ENCODE data around the gene AGBL2.
"Not testable (repeated sequence)": the region's sequence is repeated elsewhere in the genome, so short reads cannot be mapped to it uniquely, and the experiment has no call there.

AGBL2 gene

DNA sequence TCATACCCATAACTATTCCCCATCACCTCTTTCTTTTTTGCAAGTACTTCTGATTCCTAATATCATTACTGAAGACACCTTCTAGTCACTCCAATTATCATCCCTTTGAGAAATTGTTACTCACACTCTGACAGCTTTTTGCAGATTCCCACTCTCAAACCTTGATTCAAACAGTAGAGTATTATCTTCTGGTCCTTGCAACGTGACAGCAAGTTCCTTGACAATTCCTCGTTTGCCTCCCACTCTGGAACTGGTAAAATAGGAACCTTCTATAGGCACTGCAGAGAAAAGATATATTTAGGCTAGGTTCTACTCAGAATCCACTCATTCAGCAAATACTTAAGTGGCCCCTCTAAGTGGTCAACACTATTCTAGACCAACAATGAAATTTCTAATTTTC lies 23.2 kb downstream of the AGBL2 start:
- H3K4me3 ChIP-seq (ENCODE audit: low read depth, low read length): no peak overlapping the region
- DNase-seq (ENCODE audit: low read depth): no peak

DNA sequence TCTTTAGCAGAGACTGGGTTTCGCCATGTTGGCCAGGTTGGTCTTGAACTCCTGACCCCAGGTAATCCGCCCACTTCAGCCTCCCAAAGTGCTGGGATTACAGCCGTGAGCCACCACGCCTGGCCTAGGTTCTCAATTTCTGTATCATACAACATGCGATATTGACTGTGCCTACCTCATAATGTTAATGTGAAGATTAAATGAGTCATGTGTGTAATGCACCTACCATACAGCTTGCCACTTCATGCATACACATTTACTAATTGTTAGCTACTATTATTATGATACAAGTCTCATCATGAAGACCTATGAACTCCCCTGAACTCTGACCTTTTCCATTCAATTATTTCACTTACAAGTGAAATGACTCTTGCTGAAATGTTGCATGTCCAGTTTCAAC lies 25.7 kb downstream of the AGBL2 start:
- no peak overlapping the region for H3K4me3 ChIP-seq (ENCODE audit: low read depth, low read length)
- no peak for DNase-seq (ENCODE audit: low read depth)

DNA sequence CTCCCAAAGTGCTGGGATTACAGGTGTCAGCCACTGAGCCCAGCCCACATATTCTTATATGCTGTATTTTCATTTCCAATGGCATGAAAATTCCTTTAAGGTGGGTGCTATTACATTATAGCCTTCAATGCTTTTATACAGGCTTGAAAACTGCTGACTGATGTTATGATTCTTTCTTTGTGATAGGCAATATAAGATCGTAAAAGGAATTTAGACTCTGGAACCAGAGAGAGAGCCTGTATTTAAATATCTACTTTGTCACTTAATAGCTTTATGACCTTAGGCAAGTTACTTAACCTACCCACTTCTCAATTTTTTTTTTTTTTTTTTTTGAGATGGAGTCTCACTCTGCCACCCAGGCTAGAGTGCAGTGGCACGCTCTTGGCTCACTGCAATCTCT lies 26.2 kb downstream of the AGBL2 start:
- DNase-seq (ENCODE audit: low read depth): no peak
- H3K4me3 ChIP-seq (ENCODE audit: low read depth, low read length): no peak overlapping the region

- no peak overlapping the region for H3K4me3 ChIP-seq (ENCODE audit: low read depth, low read length)
- no peak for DNase-seq (ENCODE audit: low read depth)
These were observed 27.1 kb downstream of the AGBL2 start for GRCh38 chr11:47688111-47688510.

GRCh38 chr11:47686704-47687103 lies 28.5 kb downstream of the AGBL2 start:
- H3K4me3 ChIP-seq (ENCODE audit: low read depth, low read length); DNase-seq (ENCODE audit: low read depth): not testable (repeated sequence)

DNA sequence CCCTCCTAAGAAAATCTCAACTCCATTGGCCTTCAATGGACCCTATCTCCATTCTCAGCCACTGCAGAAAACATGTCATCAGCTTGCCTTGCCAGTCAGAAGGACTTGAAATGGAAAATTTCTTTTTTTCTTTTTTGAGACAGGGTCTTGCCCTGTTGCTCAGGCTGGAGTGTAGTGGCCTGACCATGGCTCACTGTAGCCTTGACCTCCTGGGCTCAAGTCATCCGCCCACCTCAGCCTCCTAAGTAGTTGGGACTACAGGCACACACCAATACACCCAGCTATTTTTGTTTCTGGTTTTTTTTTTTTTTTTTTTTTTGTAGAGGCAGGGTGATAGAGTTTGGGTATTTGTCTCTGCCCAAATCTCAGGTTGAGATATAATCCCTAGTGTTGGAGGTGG lies 29.0 kb downstream of the AGBL2 start:
- H3K4me3 ChIP-seq (ENCODE audit: low read depth, low read length): no peak overlapping the region
- no peak for DNase-seq (ENCODE audit: low read depth)

DNA sequence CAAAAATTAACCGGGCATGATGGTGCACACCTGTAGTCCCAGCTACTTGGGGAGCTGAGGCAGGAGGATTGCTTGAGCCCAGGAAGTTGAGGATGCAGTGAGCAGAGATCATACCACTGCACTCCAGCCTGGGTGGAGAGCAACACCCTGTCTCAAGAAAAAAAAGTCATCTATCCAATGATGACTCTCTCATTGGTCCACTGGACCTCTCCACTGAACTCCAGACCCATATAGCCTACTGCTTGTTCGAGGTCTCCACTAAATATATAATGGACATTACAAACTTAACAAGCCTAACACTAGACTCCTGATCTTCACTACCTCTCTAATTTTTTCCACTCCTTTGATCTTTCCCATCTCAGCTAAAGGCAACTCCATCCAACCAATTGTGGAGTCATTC lies 39.3 kb downstream of the AGBL2 start:
- DNase-seq (ENCODE audit: low read depth): no peak
- no peak overlapping the region for H3K4me3 ChIP-seq (ENCODE audit: low read depth, low read length)

DNA sequence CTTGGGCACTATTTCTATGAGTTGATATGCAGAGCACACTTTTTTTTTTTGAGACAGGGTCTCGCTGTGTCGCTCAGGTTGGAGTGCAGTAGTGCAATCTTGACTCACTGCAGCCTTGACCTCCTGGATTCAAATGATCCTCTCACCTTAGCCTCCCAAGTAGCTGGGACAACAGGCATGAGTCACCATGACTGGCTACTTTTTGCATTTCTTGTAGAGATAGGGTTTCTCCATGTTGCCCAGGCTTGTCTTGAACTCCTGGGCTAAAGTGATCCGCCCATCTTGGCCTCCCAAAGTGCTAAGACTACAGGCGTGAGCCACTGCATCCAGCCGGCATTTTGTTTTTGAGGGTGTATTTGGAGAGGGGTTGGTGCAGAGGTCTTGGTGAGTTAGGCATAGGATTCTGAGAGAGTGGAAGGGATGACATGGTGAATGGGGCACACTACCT lies 42.9 kb downstream of the AGBL2 start:
- H3K4me3 ChIP-seq (ENCODE audit: low read depth, low read length): no peak overlapping the region
- DNase-seq (ENCODE audit: low read depth): no peak

DNA sequence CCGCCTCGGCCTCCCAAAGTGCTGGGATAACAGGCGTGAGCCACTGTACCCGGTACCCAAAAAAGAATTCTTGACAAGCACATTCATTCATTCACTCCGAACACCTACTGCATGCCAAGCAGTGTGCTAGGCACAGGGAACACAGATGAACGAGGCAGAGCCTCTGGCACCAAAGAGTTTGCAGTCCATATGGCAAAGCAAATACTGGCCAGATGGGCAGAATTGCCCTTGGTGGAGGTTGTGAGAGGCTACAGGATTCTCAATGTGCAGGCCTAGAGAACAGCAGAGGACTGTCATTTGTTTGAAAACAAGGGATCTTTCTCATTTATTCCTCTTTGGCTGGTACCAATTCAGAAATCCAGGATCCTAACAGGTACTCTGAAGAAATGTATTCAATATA lies 45.3 kb downstream of the AGBL2 start:
- DNase-seq (ENCODE audit: low read depth): no peak
- no peak overlapping the region for H3K4me3 ChIP-seq (ENCODE audit: low read depth, low read length)

- no peak overlapping the region for H3K4me3 ChIP-seq (ENCODE audit: low read depth, low read length)
- DNase-seq (ENCODE audit: low read depth): no peak
These were observed 46.5 kb downstream of the AGBL2 start for GRCh38 chr11:47668665-47669064.

GRCh38 chr11:47667555-47667954 lies 47.6 kb downstream of the AGBL2 start:
- no peak for DNase-seq (ENCODE audit: low read depth)

DNA sequence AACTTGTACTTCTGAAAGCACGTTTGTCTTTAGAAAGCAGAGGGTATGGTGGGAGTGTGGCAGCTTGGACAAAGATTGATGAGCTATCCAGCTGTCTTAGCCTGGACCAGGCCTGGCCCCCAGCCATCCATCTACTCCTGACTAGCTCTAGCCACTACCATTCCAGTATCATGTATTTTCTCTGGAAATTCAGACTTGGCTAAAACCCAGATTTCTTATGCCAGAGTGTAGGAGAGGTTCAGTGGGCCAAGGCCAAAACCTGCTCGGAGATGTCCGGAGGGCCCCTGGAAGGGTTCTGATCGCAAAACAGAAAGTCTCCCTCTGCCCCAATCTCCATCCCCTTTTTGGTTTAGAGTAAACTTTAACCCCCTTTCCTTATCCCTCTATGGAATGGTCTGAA lies 48.0 kb downstream of the AGBL2 start:
- H3K4me3 ChIP-seq (ENCODE audit: low read depth, low read length): no peak overlapping the region
- peak; percentile 9 for DNase-seq (ENCODE audit: low read depth)

More at GRCh38 chr11:47667555-47667954, 47.6 kb downstream of the AGBL2 start:
- H3K4me3 ChIP-seq (ENCODE audit: low read depth, low read length): no peak overlapping the region

GRCh38 chr11:47664936-47665335 lies 50.2 kb downstream of the AGBL2 start:
- not testable (repeated sequence) for DNase-seq (ENCODE audit: low read depth)

GRCh38 chr11:47661245-47661644 lies 53.9 kb downstream of the AGBL2 start:
- no peak for DNase-seq (ENCODE audit: low read depth)
- H3K4me3 ChIP-seq (ENCODE audit: low read depth, low read length): no peak overlapping the region

More at GRCh38 chr11:47664936-47665335, 50.2 kb downstream of the AGBL2 start:
- not testable (repeated sequence) for H3K4me3 ChIP-seq (ENCODE audit: low read depth, low read length)

GRCh38 chr11:47659276-47659675 lies 55.9 kb downstream of the AGBL2 start:
- no peak overlapping the region for H3K4me3 ChIP-seq (ENCODE audit: low read depth, low read length)
- DNase-seq (ENCODE audit: low read depth): no peak

GRCh38 chr11:47656260-47656885 lies 58.8 kb downstream of the AGBL2 start:
- H3K4me3 ChIP-seq (ENCODE audit: low read depth, low read length): no peak overlapping the region
- DNase-seq (ENCODE audit: low read depth): no peak

DNA sequence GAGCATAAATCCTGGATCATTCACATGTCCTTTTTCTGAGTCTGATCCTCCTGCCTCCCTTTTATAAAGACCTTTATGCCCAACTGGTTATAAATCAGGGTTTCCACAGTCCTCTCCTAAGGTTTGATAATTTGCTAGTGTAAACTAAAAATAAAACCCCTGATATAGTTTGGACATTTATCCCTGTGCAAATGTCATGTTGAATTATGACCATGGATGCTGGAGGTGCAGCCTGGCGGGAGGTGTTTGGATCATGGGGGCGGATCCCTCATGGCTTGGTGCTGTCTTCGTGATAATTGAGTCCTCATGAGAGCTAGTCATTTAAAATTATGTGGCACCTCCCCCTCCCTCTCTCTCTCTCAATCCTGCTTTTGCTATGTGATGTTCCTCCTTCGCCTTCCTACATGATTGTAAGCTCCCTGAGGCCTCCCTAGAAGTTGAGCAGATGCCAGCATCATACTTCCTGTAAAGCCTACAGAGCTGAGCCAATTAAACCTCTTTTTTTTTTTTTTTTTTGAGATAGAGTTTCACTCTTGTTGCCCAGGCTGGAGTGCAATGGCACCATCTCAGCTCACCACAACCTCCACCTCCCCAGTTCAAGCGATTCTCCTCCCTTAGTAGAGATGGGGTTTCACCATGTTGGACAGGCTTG lies 63.2 kb downstream of the AGBL2 start:
- DNase-seq (ENCODE audit: low read depth): no peak
- H3K4me3 ChIP-seq (ENCODE audit: low read depth, low read length): no peak overlapping the region

DNA sequence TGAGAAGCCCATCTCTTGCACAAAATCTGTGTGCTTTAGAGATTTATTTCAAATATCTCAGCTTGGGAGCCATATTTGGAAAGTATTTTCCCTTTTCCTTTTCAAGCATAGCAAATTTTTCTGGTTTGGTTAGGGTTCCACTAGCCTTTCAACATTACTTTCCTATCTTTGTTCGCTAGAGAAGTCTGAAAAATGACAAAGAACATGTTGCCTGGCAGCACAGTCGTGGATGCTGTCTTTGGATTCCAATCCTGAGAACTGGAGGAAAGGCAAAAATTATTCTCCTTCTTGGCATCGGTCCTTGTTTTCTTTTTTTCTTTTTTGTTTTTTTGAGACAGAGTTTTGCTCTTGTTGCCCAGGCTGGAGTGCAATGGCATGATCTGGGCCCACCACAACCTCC lies 65.9 kb downstream of the AGBL2 start:
- H3K4me3 ChIP-seq (ENCODE audit: low read depth, low read length): no peak overlapping the region

DNA sequence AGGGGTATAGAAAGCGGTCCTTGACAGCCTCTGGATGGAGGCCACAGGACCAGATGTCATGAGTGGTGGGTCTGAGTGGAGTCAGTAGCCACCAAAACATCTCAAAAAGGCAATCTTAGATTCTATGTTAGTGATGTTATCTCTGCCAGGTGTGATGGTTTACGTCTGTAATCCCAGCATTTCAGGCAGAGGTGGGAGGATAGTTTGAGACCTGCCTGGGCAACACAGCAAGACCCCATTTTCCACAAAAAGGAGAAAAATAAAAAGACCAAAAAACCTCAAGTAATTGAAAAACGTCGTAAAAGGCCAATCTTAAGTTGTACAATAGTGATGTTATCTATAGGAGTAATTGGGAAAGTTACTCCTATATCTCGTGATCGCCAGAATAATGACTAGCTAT lies 69.2 kb downstream of the AGBL2 start:
- no peak for DNase-seq (ENCODE audit: low read depth)

More for the DNA sequence above, 65.9 kb downstream of the AGBL2 start:
- DNase-seq (ENCODE audit: low read depth): no peak

DNA sequence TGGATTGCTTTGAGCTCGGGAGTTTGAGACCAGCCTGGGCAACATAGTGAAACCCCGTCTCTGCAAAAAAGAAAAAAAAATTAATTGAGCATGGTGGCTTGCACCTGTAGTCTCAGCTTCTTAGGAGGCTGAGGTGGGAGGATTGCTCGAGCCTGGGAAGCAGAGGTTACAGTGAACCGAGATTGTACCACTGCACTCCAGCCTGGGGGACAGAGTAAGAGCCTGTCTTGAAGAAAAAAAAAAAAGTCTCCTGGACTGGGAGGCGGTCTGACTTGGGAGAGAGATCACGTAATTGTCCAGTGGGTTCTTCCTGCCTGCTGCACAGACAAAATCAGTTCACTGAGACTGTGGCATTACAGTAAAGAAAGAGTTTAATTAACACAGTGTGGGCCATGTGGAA lies 69.7 kb downstream of the AGBL2 start:
- H3K4me3 ChIP-seq (ENCODE audit: low read depth, low read length): no peak overlapping the region
- no peak for DNase-seq (ENCODE audit: low read depth)

More for the DNA sequence above, 69.2 kb downstream of the AGBL2 start:
- no peak overlapping the region for H3K4me3 ChIP-seq (ENCODE audit: low read depth, low read length)

Data from skeletal muscle cell (primary cell).